K562 (cell line): ENCODE data around the gene MAP1LC3B. TPM values are rescaled to one million over a fixed set of nuclear protein-coding genes. Genes with fewer than 3 reads are reported as not detected.

Experiments
- ATAC-seq: fragments of 200-7000 bp; cut with Tn5 transposase; 3 replicates; pipeline ENCODE4 v1.9.1; 2020; ENCODE audit warnings: moderate library complexity
- BruUV-seq: library from RNA; stranded (reverse); fragments of 400-500 nt; replicated peaks from 2 replicates; lab custom pipeline; 2021; lab: Mats Ljungman, UMichigan
- CTCF ChIA-PET: fragments of 300-600 bp; formaldehyde crosslinking; extraction: SDS; loops from one replicate; lab custom pipeline; 2021; ENCODE audit warnings: low intra/inter-chr PET ratio; lab: Yijun Ruan, JAX
- POLR2A ChIA-PET: fragments of 300-600, 350-650 bp; sonication (Branson Sonifier 250); formaldehyde crosslinking; extraction: SDS; loops from one replicate; lab custom pipeline; 2021; ENCODE audit warnings: antibody characterized with exemption, inconsistent platforms; lab: Yijun Ruan, JAX
- DNase-seq, 4 experiments: peaks; one replicate each; pipeline versions ENCODE4 v3.0.0 to v3.0.0-alpha.2; 2011 to 2018; ENCODE audit warnings: low spot score in 3 of 4, mixed read lengths in 3 of 4; ENCODE audit errors: extremely low read depth in 1 of 4
- FAIRE-seq: peaks from 2 replicates; lab custom pipeline; 2011; peaks lifted over from hg19 to GRCh38; lab: Jason Lieb, UNC
- H2AFZ ChIP-seq: 2 replicates; pipeline ENCODE4 v1.6.0; 2011; ENCODE audit warnings: low read depth, low read length, control low read depth, inconsistent platforms
- H3K27ac ChIP-seq: fragments of 200-600 bp; 3 replicates; pipeline ENCODE4 v1.8.0; 2011; ENCODE audit warnings: low read depth, mild to moderate bottlenecking, control low read depth, inconsistent platforms, low read length, moderate library complexity, mixed read lengths; ENCODE audit errors: extremely low read depth
- H3K27me3 ChIP-seq, 2 experiments: fragments of 300-600 bp in 1 of 2; 2 replicates in 1 of 2; 3 replicates in 1 of 2; pipeline versions ENCODE4 v1.6.0 to v1.8.0; 2011; ENCODE audit warnings: inconsistent platforms in 2 of 2, low read length in 2 of 2, mild to moderate bottlenecking in 1 of 2, mixed read lengths in 1 of 2, moderate library complexity in 1 of 2; ENCODE audit not compliant: control insufficient read depth in 2 of 2, insufficient read depth in 2 of 2
- H3K36me3 ChIP-seq: fragments of 300-600 bp; 3 replicates; pipeline ENCODE4 v1.8.0; 2011; ENCODE audit warnings: mild to moderate bottlenecking, low read length, inconsistent platforms; ENCODE audit not compliant: control insufficient read depth, insufficient read depth
- H3K4me1 ChIP-seq, 2 experiments: fragments of 200-600 bp in 1 of 2; replicated peaks in 1 of 2; 2 replicates in 1 of 2; 3 replicates in 1 of 2; pipeline versions ENCODE4 v1.5.1 to v1.8.0; 2011; ENCODE audit warnings: inconsistent platforms in 2 of 2, low read length in 2 of 2, mild to moderate bottlenecking in 1 of 2, mixed read lengths in 1 of 2, moderate library complexity in 1 of 2; ENCODE audit not compliant: control insufficient read depth in 2 of 2, insufficient read depth in 2 of 2
- H3K4me2 ChIP-seq: 2 replicates; pipeline ENCODE4 v1.6.1; 2011; ENCODE audit warnings: low read length, control low read depth, inconsistent platforms, mixed read lengths; ENCODE audit not compliant: insufficient read depth
- H3K4me3 ChIP-seq: fragments of 200-600 bp; sonication (generic), shearing (Covaris generic); 2 replicates; pipeline ENCODE4 v1.5.1; 2016; ENCODE audit warnings: control low read depth, inconsistent platforms
- H3K79me2 ChIP-seq: fragments of 200-600 bp; 3 replicates; pipeline ENCODE4 v1.8.0; 2011; ENCODE audit warnings: low read length, inconsistent platforms; ENCODE audit not compliant: control insufficient read depth, insufficient read depth
- H3K9ac ChIP-seq, 2 experiments: 2 replicates each; pipeline versions ENCODE4 v1.6.0 to v1.6.1; 2011; ENCODE audit warnings: low read depth in 2 of 2, low read length in 2 of 2, control low read depth in 1 of 2, inconsistent platforms in 1 of 2, mild to moderate bottlenecking in 1 of 2, mixed read lengths in 1 of 2; ENCODE audit not compliant: insufficient read depth in 1 of 2
- H3K9me1 ChIP-seq: one replicate; pipeline ENCODE4 v1.6.0; 2011; ENCODE audit warnings: inconsistent platforms, mild to moderate bottlenecking, low read length, moderate library complexity; ENCODE audit not compliant: control insufficient read depth, insufficient read depth
- H3K9me3 ChIP-seq: replicated peaks from 2 replicates; pipeline ENCODE4 v1.5.1; 2011; ENCODE audit warnings: low read depth, low read length, inconsistent platforms; ENCODE audit not compliant: control insufficient read depth, insufficient read depth
- H4K20me1 ChIP-seq: replicated peaks from 2 replicates; pipeline ENCODE4 v1.6.1; 2011; ENCODE audit warnings: low read length, inconsistent platforms, mixed read lengths; ENCODE audit not compliant: control insufficient read depth, insufficient read depth
- CUX1 ChIP-seq: fragments of 200-800 bp; sonication (Bioruptor generic); IDR thresholded peaks from 2 replicates; pipeline ENCODE4 v1.6.1; 2016; ENCODE audit warnings: missing genetic modification characterization, missing compliant biosample characterization
- JUNB ChIP-seq: fragments of 450-650 bp; formaldehyde crosslinking; conservative IDR thresholded peaks from 2 replicates; pipeline ENCODE4 v1.4.0; 2020; ENCODE audit warnings: mild to moderate bottlenecking
- KDM2B ChIP-seq: fragments of 250-450 bp; sonication (Bioruptor Pico); IDR thresholded peaks from 2 replicates; pipeline ENCODE4 v1.8.0; 2021; ENCODE audit warnings: mild to moderate bottlenecking, moderate library complexity
- U2AF2 ChIP-seq: fragments of 200-400 bp; formaldehyde crosslinking; optimal IDR thresholded peaks from 2 replicates; pipeline ENCODE3; 2017; ENCODE audit warnings: low read depth, mild to moderate bottlenecking, low read length
- ZNF217 ChIP-seq: sonication (generic); formaldehyde crosslinking; IDR thresholded peaks from 2 replicates; pipeline ENCODE4 v1.8.0; 2022; ENCODE audit warnings: mild to moderate bottlenecking, missing genetic modification reagents
- WGBS: fragments of 100-300 bp; shearing (Covaris generic); methylation state at CpG from one replicate; pipeline ENCODE4 v1.1.6; 2016; ENCODE audit warnings: low coverage, mixed read lengths; ENCODE audit not compliant: insufficient coverage; ENCODE audit errors: missing lambda C conversion rate; 5-methylcytosine and 5-hydroxymethylcytosine counted together
- in situ Hi-C: fragments of 300-500 bp; cut with MboI; formaldehyde crosslinking; loops from 4 replicates; pipeline ENCODE4 v1.15.0; 2018; ENCODE audit warnings: inconsistent platforms, mixed read lengths
- intact Hi-C: fragments of 100-400 bp; cut with micrococcal nuclease; formaldehyde crosslinking; loops from 2 replicates; pipeline ENCODE4 v1.14.2; 2022
- polyA plus RNA-seq, 8 experiments: library from polyadenylated mRNA; depleted of rRNA in 4 of 8; stranded (reverse) in 5 of 8; unstranded in 3 of 8; fragments of >200 nt; fragmentation: Nextera tagmentation in 2 of 8; fragmentation: Illumina TruSeq in 1 of 8; extraction: Ambion mirVana in 2 of 8; extraction: Trizol in 1 of 8; gene quantifications; 2 replicates each; pipeline versions ENCODE4 v1.2.1 to v1.2.3, GENCODE V29; 2011 to 2014; ENCODE audit warnings: inconsistent platforms in 1 of 8, missing spikeins in 1 of 8
- total RNA-seq, 7 experiments: library from RNA; depleted of rRNA in 6 of 7; stranded (reverse); fragments of >200 nt in 6 of 7; fragmentation: Illumina TruSeq in 2 of 7; extraction: Trizol in 2 of 7; gene quantifications; 2 replicates each; pipeline versions ENCODE4 v1.2.1 to v1.2.3, GENCODE V29; 2011 to 2021; ENCODE audit warnings: low replicate concordance in 1 of 7

MAP1LC3B gene
- total and polyA plus RNA-seq, 9 of the 15 experiments (the other 6 are each of a cell fraction or from before 2014, with no cell fraction given) = 16.0 to 81.5 (median 36.7) TPM

- Histone ChIP-seq H3K36me3 (peaks cover 13% of the 10 kb centered on the region; the same call in 1 of the 3 replicates), H3K27me3 (no peaks in the 10 kb centered on the region), H2AFZ (no peak overlapping the region), H3K79me2 (no peaks in the 10 kb centered on the region), H3K4me2 (no peak overlapping the region), H3K9me1 (no peaks in the 10 kb centered on the region), H3K9ac (no peak overlapping the region), H3K4me3 (no peak overlapping the region), H3K9me3 (no peaks in the 10 kb centered on the region), H4K20me1 (no peaks in the 10 kb centered on the region), H3K27ac (no peak overlapping the region), H3K4me1 (peaks cover 0 to 3% of the 10 kb centered on the region in 2 experiments; a peak in 1 of 5 replicates)
- ChIA-PET CTCF (no interaction called here), POLR2A (interaction anchor here (1.3 kb wide), 1 partner anchor 10 kb away, joined by 3 read pairs; no protein-coding TSS in a partner anchor)
- no peak for DNase-seq
- 64% methylated on average over 4 of the region's 4 CpGs for WGBS
- in situ Hi-C loops = no loop called here
- intact Hi-C loops = no loop called here
- no peak for ATAC-seq
- TF ChIP-seq JUNB (no peak), CUX1 (CRISPR knock-in tag) (no peak), ZNF217 (CRISPR knock-in tag) (no peak), U2AF2 (no peak), KDM2B (CRISPR knock-in tag) (no peak)
- BruUV-seq = no TSS peak
- FAIRE-seq = no peak
Observed at GRCh38 chr16:87442581-87442966, 50.4 kb downstream of the MAP1LC3B start.
